Erythroblast (primary cell): ENCODE data around the gene FAAP20.

ENCODE experiments used
- GATA1 ChIP-seq: IDR thresholded peaks from 2 replicates; pipeline ENCODE4 v1.6.1; 2011; ENCODE audit warnings: low read depth, mild to moderate bottlenecking, control low read depth, low read length, moderate library complexity
- POLR2A ChIP-seq: IDR thresholded peaks from 2 replicates; pipeline ENCODE4 v1.6.1; 2011; ENCODE audit warnings: mild to moderate bottlenecking, low read length

DNA sequence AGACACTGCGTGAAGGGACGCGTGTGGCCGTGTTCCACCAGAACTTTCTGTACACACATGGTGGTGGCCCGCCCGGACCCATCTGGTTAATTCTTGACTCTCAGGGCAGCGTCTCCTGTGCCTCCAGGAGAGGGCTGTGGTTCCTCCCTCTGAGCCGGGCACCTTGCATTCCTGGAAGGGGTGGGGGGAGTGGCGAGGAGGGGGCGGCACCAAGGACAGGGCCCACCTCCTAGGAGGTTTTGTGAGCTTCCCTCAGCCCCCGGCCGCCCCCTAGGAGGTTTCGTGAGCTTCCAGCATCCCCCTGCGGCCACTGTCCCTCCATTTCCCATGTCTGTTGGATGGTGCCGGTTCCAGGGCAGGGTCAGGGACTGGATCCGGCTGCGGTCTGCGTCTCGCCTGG lies 28.9 kb downstream of the FAAP20 start:
- TF ChIP-seq POLR2A (no peak), GATA1 (no peak)
